Activated CD4-positive, alpha-beta T cell treated with anti-CD3 and anti-CD28 coated beads, Interleukin-2, amount 50 U/mL, for 24 hours (primary cell): ENCODE data around the gene ACTMAP.
"Not testable (repeated sequence)": the region's sequence is repeated elsewhere in the genome, so short reads cannot be mapped to it uniquely, and the experiment has no call there.

Experiments
- DNase-seq, 2 donors: peaks; one replicate each; pipeline ENCODE4 v3.0.0-alpha.2; 2020; ENCODE audit warnings: low read depth in 1 of 2, low spot score in 1 of 2

Gene ACTMAP

GRCh38 chr19:40744554-40745401 is 5.5 kb downstream of the ACTMAP start:
- no peak for DNase-seq

- no peak for DNase-seq
These were observed 6.4 kb downstream of the ACTMAP start for GRCh38 chr19:40743926-40744325.

DNA sequence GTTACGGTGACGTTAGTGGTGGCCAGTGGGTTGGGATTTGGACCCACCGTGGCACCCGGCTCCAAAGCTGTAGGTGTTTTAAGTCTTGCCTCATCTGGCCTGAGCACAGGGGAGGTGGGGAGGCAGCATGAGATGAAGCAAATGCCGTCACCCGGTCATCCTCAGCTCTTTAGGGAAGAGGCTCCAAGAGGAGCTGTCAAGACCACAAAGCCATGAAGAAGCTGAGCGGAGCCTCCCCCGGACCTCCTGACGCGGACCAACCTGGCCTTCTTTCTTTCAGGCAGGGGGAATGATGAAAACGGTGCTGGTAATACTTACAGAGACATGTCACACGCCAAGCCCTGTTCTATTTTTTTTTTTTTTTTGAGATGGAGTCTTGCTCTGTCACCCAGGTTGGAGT is 7.4 kb downstream of the ACTMAP start:
- no peak for DNase-seq

DNA sequence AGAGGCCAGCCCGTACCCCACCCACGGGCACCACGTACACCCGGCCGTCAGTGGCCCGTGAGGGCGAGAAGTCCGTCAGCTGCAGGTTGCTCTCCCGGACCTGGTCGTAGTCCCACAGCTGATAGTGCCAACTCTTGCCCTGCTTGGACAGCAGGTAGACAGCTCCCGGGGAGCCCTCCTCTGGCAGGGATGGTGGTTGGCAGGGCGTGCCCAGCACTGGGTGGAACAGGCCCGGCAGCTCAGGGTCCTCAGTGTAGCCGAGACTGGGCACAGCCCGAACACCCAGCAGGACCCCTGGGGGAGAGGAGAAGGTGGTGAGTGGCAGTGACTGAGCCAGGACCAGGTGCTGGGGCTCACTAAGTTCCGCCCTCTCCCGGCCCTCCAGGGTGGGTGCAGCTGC is 7.8 kb downstream of the ACTMAP start:
- no peak for DNase-seq

- DNase-seq, result no peak
These were observed 8.5 kb downstream of the ACTMAP start for GRCh38 chr19:40741527-40742390.

GRCh38 chr19:40740747-40741146 is 9.5 kb downstream of the ACTMAP start:
- no peak for DNase-seq

DNA sequence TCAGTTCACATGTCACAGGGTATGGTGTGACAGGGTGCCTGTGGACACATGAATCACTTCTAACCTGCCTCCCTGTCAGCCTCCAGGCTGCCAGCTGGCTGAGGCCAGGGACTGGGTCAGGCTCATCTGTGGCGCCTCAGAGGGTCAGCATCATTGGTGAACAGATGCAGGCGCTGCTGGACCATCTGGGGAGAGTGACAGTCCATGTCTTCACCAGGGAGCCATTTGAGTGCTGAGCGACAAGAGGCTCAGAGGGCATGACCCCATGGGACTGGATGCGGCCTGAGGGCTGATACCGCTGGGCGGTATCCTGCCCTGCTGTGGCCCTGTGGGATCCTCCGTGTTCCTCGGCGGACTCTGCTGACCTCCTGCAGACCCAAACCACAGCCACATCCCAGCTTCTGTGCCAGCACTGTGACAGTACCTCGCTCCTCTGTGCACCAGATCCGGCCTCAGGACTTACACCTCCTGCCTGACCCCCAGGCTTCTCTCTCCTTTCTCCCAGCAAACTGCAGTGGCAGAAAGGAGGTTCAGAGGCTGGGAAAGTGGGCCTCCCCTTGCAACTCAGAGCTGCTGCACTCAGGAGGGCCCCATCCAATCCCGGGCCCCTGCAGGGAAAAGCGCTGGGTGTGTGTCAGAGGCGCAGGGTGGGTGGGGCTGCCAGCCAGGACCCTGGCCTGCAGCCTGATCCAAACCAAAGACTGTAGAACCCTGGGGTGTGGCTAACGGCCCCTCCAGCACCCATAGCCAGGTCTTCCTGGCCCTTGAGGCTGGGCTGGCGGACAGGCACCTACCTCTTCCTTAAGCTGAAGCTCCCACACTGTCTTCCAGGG is 10.2 kb downstream of the ACTMAP start:
- no peak for DNase-seq

- DNase-seq, result no peak
These were observed 11.0 kb downstream of the ACTMAP start for GRCh38 chr19:40739030-40739839.

DNA sequence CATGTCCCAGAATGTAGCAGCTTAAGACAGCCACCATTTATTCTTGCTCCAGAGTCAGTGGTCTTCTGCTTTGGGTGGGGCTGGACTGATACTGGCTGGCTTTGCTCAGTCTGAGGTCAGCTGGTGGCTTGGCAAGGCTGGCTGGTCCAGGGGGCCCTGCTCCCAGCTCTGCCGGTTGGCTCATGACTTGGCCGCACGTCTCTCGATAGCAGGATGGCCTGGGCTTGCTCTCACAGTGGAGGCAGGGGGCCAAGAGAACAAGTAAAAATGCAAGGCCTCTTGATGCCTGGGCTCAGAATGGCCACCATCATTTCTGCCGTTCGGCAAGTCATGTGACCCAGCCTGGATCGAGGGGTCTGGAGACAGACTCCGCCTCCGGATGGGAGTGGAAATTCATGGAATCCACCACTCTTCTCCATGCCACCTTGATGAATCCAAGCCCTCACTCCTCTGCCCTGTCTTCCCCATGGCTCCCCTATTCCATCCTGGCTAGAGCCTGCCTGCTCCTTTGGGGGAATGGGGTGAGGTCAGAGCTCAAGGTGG is 13.1 kb downstream of the ACTMAP start:
- no peak for DNase-seq

DNA sequence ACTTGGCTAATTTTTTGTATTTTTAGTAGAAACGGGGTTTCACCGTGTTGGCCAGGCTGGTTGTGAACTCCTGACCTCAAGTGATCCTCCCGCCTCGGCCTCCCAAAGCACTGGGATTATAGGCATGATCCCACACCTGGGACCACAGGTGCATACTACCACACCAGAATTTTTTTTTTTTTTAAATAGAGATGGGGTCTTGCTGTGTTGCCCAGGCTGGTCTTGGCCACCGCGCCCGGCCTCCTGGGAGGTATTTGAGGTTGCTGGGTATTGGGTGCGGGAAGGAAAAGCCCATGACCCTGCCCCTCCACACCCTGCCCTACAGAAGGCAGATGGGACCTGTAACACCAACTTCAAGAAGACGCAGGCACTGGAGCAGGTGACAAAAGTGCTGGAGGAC is 13.6 kb downstream of the ACTMAP start:
- DNase-seq, result no peak

- DNase-seq, result no peak
These were observed 15.1 kb downstream of the ACTMAP start for GRCh38 chr19:40735013-40735771.

DNA sequence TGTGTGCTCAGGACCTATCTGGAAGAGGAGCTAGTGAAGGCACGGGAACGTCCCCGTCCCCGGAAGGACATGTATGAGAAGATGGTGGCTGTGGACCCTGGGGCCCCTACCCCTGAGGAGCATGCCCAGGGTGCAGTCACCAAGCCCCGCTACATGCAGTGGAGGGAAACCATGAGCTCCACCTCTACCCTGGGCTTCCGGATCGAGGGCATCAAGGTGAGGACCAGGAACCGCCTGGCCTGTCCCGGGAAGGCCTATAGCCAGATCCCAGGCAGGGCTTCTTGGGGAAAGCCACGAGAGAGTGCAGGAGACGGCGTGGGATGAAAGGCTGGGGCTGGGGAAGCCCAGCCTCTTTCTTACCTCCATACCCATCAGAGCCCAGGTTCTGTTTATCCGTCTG is 17.1 kb downstream of the ACTMAP start:
- no peak for DNase-seq

DNA sequence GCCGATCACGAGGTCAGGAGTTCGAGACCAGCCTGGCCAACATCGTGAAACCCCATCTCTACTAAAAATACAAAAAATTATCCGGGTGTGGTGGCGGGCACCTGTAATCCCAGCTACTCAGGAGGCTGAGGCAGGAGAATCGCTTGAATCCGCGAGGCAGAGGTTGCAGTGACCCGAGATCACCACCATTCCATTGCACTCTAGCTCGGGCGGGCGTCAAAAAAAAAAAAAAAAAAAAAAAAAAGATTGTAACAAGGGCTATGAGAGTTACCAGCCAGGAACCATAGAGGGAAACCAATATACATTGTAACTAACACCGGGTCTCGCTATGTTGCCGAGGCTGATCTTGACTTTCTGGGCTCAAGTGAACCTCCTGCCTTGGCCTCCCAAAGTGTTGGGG is 18.0 kb downstream of the ACTMAP start:
- not testable (repeated sequence) for DNase-seq

- DNase-seq, result not testable (repeated sequence)
These were observed 20.2 kb downstream of the ACTMAP start for GRCh38 chr19:40730065-40730464.

DNA sequence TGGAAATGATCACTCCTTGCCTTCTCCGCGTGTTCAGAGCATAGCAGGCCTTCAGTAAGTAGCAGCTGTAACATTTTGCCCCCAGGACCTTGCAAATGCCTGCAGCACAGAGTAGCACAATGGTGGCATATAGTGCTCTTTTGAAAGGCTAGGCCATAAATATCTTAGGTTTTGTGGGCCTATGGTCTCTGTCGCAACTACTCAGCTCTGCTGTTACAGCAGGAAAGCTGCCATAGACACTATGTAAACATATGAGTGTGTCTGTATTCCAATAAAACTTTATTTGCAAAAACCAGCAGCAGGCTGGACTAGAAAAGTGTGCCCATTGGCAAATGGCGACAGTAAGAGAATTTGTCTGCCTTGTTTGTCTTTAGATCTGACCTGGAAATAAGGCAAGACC is 24.0 kb downstream of the ACTMAP start:
- DNase-seq, result no peak

DNA sequence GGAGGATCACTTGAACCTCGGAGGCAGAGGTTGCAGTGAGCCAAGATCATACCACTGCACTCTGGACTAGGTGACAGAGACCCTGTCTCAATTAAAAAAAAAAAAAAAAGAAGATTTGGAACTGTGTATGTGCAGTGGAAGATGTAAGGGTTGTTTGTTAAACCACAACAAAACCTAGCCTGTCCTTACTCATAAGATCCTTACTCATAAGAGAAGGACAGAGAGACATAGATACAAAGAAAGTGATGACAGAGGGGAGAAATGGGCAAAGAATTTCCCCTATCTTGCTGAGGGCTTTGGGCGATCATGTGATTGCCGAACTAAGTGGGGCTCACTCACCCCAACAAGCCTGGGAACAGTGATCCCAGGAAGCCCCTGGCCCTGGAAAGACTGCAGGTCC is 25.4 kb downstream of the ACTMAP start:
- DNase-seq, result no peak

DNA sequence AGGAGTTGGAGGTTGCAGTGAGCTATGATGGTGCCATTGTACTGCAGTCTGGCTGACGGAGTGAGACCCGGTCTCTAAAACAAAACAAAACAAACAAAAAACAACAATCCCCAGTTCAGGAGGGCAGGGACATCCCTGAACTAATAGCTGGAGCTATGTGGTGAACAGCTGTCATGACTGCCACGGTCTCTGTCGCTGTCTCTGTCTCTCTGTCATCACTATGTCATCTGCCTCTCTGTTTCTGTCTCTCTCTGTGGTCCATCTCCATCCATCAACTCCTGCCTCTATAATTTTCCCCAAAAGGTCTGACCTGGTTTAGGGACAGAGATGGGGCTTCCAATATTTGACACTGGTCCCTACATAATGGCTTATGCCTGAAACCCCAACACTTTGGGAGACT is 26.0 kb downstream of the ACTMAP start:
- no peak for DNase-seq

GRCh38 chr19:40723661-40724254 is 26.5 kb downstream of the ACTMAP start:
- DNase-seq, result no peak
